Endothelial cell of umbilical vein (primary cell): ENCODE results near the gene MYO5B. TPM values are rescaled to one million over a fixed set of nuclear protein-coding genes. Genes with fewer than 3 reads are reported as not detected.

Experiments
- BruUV-seq: library from RNA; stranded (reverse); fragments of 400-500 nt; replicated peaks from 2 replicates; lab custom pipeline; 2021; lab: Mats Ljungman, UMichigan
- CTCF ChIA-PET: fragments of 300-600, 350-600 bp; sonication (Branson Sonifier 250); formaldehyde crosslinking; loops from one replicate; lab custom pipeline; 2021; ENCODE audit warnings: antibody characterized with exemption, inconsistent platforms; lab: Charles Lee
- POLR2A ChIA-PET: fragments of 300-600, 350-600 bp; sonication (Branson Sonifier 250); formaldehyde crosslinking; loops from one replicate; lab custom pipeline; 2021; ENCODE audit warnings: antibody characterized with exemption, inconsistent platforms; lab: Charles Lee
- DNase-seq: peaks from one replicate; pipeline ENCODE4 v3.0.0-alpha.2; 2011; ENCODE audit warnings: low read depth, low spot score
- FAIRE-seq: peaks from 2 replicates; lab custom pipeline; 2011; peaks lifted over from hg19 to GRCh38; lab: Jason Lieb, UNC
- H2AFZ ChIP-seq: 2 replicates; pipeline ENCODE4 v1.6.0; 2012; ENCODE audit warnings: low read depth, low read length, control low read depth, inconsistent platforms
- H3K27ac ChIP-seq: 2 replicates; pipeline ENCODE4 v1.5.1; 2011; ENCODE audit warnings: low read depth, mild to moderate bottlenecking, control low read depth, low read length, moderate library complexity; ENCODE audit not compliant: insufficient read depth
- H3K27me3 ChIP-seq, 2 experiments: 2 replicates each; pipeline versions ENCODE4 v1.6.0 to v1.6.1; 2011; ENCODE audit warnings: low read length in 2 of 2, mixed read lengths in 1 of 2; ENCODE audit not compliant: control insufficient read depth in 2 of 2, insufficient read depth in 2 of 2
- H3K36me3 ChIP-seq, 2 experiments: 2 replicates in 1 of 2; 3 replicates in 1 of 2; pipeline ENCODE4 v1.5.1; 2011; ENCODE audit warnings: low read length in 2 of 2, mild to moderate bottlenecking in 1 of 2, moderate library complexity in 1 of 2; ENCODE audit not compliant: control insufficient read depth in 2 of 2, insufficient read depth in 2 of 2; ENCODE audit errors: extremely low read depth in 1 of 2
- H3K4me1 ChIP-seq: 3 replicates; pipeline ENCODE4 v1.5.1; 2011; ENCODE audit warnings: mild to moderate bottlenecking, low read length; ENCODE audit not compliant: control insufficient read depth, insufficient read depth; ENCODE audit errors: extremely low read depth
- H3K4me2 ChIP-seq: 2 replicates; pipeline ENCODE4 v1.6.1; 2011; ENCODE audit warnings: low read length, control low read depth, mixed read lengths; ENCODE audit not compliant: insufficient read depth
- H3K4me3 ChIP-seq, 3 experiments: fragments of 200-600 bp in 1 of 3; sonication (generic), shearing (Covaris generic) in 1 of 3; replicated peaks in 1 of 3; 2 replicates each; pipeline ENCODE4 v1.5.1; 2011 to 2016; ENCODE audit warnings: control low read depth in 3 of 3, low read length in 3 of 3, mild to moderate bottlenecking in 2 of 3, inconsistent platforms in 1 of 3, low read depth in 1 of 3, moderate library complexity in 1 of 3; ENCODE audit not compliant: insufficient read depth in 1 of 3
- H3K79me2 ChIP-seq: 2 replicates; pipeline ENCODE4 v1.6.0; 2012; ENCODE audit warnings: low read length, inconsistent platforms; ENCODE audit not compliant: control insufficient read depth, insufficient read depth
- H3K9ac ChIP-seq: replicated peaks from 2 replicates; pipeline ENCODE3; 2011; ENCODE audit warnings: low read length, control low read depth; ENCODE audit not compliant: insufficient read depth; ENCODE audit errors: extremely low read depth
- H3K9me1 ChIP-seq: replicated peaks from 3 replicates; pipeline ENCODE4 v1.6.0; 2011; ENCODE audit warnings: mild to moderate bottlenecking, low read length; ENCODE audit not compliant: control insufficient read depth, insufficient read depth; ENCODE audit errors: extremely low read depth
- H3K9me3 ChIP-seq: replicated peaks from 2 replicates; pipeline ENCODE4 v1.5.1; 2012; ENCODE audit warnings: low read length, inconsistent platforms; ENCODE audit not compliant: control insufficient read depth, insufficient read depth
- H4K20me1 ChIP-seq: replicated peaks from 2 replicates; pipeline ENCODE3; 2011; ENCODE audit warnings: mild to moderate bottlenecking, low read length; ENCODE audit not compliant: control insufficient read depth, insufficient read depth; ENCODE audit errors: extremely low read depth
- EZH2 ChIP-seq: IDR thresholded peaks from 2 replicates; pipeline ENCODE4 v1.6.1; 2012; ENCODE audit warnings: borderline replicate concordance, low read depth, mild to moderate bottlenecking, moderate library complexity, low read length, inconsistent platforms; ENCODE audit not compliant: severe bottlenecking
- FOS ChIP-seq: IDR thresholded peaks from 2 replicates; pipeline ENCODE4 v1.6.1; 2011; ENCODE audit warnings: mild to moderate bottlenecking, low read length, moderate library complexity, borderline replicate concordance; ENCODE audit not compliant: insufficient read depth
- GATA2 ChIP-seq: IDR thresholded peaks from 2 replicates; pipeline ENCODE4 v1.7.0; 2011; ENCODE audit warnings: low read depth, mild to moderate bottlenecking, moderate library complexity, mixed read lengths, low read length; ENCODE audit not compliant: insufficient read length, insufficient read depth
- JUN ChIP-seq: IDR thresholded peaks from 2 replicates; pipeline ENCODE4 v1.6.1; 2011; ENCODE audit warnings: borderline replicate concordance, low read depth; ENCODE audit not compliant: insufficient read length, insufficient read depth
- MYC ChIP-seq: IDR thresholded peaks from one replicate; pipeline ENCODE4 v1.6.1; 2011; ENCODE audit warnings: mild to moderate bottlenecking, low read depth, low read length
- POLR2A ChIP-seq: IDR thresholded peaks from 2 replicates; pipeline ENCODE4 v1.6.1; 2012; ENCODE audit warnings: low read depth, mild to moderate bottlenecking, control low read depth, low read length
- POLR2AphosphoS5 ChIP-seq: IDR thresholded peaks from 2 replicates; pipeline ENCODE4 v1.6.1; 2012; ENCODE audit warnings: low read depth, mild to moderate bottlenecking, control low read depth, low read length, moderate library complexity; ENCODE audit not compliant: insufficient read depth
- dilution Hi-C: fragments of 300-500 bp; cut with MboI; formaldehyde crosslinking; loops from one replicate; pipeline ENCODE4 v1.15.0; 2019; ENCODE audit warnings: low sequenced_read_pairs; ENCODE audit not compliant: extremely low pct_ligation_motif_present
- intact Hi-C: fragments of 100-400 bp; cut with micrococcal nuclease; formaldehyde crosslinking; loops from one replicate; pipeline ENCODE4 v1.10.0; 2022
- polyA plus RNA-seq, 4 experiments: library from polyadenylated mRNA; depleted of rRNA in 3 of 4; stranded (reverse) in 3 of 4; unstranded in 1 of 4; fragments of >200 nt; gene quantifications; 2 replicates each; pipeline versions ENCODE4 v1.2.1 to v1.2.3, GENCODE V29; 2011 to 2012; ENCODE audit warnings: missing spikeins in 1 of 4
- total RNA-seq: library from RNA; stranded (reverse); gene quantifications from 2 replicates; pipeline ENCODE4 v1.2.3, GENCODE V29; 2021
- TF ChIP-seq, protein P1 (sequence below), 2 donors: IDR thresholded peaks; 1 replicate in 1 of 2; 2 replicates in 1 of 2; pipeline ENCODE4 v1.5.1; 2011; ENCODE audit warnings: low read length in 2 of 2, mild to moderate bottlenecking in 2 of 2, moderate library complexity in 2 of 2, control low read depth in 1 of 2, inconsistent platforms in 1 of 2, low read depth in 1 of 2; ENCODE audit not compliant: insufficient read depth in 1 of 2; ENCODE audit errors: extremely low read depth in 1 of 2
- TF ChIP-seq, protein P2 (sequence below): IDR thresholded peaks from 2 replicates; pipeline ENCODE4 v1.6.1; 2011; ENCODE audit not compliant: insufficient read depth, insufficient read length

MYO5B gene
- total and polyA plus RNA-seq, 2 donors (not counting 3 experiments of a cell fraction or from before 2014, with no cell fraction given), result 0.54 to 1.1 TPM

DNA sequence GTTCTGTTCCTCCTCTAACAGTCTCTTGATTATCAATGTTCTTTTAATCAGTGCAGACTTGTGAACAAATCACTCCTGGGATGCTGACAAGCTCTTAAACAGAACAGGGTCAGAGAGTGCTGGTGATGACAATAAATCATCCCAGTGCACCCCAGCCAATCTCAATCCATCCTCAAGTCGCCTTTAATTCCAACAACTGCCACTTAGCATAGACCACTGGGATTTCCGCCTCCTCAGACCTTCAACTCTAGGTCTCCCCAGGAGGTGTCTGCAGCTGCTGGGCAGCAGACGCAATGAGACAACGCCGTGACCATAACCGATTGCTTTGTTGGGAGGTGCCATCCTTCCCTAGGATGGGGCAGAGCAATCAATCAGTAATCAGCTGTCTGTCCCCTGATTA lies 197.4 kb downstream of the MYO5B start:
- H3K27ac ChIP-seq, result no peak overlapping the region
- H3K79me2 ChIP-seq, result no peaks in the 10 kb centered on the region
- no TSS peak for BruUV-seq
- H3K4me3 ChIP-seq, result no peak overlapping the region
- no peaks in the 10 kb centered on the region for H3K9me3 ChIP-seq
- DNase-seq, result no peak
- H3K9me1 ChIP-seq, result no peaks in the 10 kb centered on the region
- no peaks in the 10 kb centered on the region for H3K4me1 ChIP-seq
- dilution Hi-C loops, result no loop called here
- H3K4me2 ChIP-seq, result no peak overlapping the region
- H3K36me3 ChIP-seq, result no peaks in the 10 kb centered on the region
- H4K20me1 ChIP-seq, result no peaks in the 10 kb centered on the region
- H2AFZ ChIP-seq, result no peak overlapping the region
- ChIA-PET POLR2A (no interaction called here), CTCF (no interaction called here)
- no peak overlapping the region for H3K9ac ChIP-seq
- TF ChIP-seq JUN, result no peak
- no peak for TF ChIP-seq MYC
- no peak for TF ChIP-seq EZH2
- TF ChIP-seq FOS, result no peak
- TF ChIP-seq, protein P1, sequence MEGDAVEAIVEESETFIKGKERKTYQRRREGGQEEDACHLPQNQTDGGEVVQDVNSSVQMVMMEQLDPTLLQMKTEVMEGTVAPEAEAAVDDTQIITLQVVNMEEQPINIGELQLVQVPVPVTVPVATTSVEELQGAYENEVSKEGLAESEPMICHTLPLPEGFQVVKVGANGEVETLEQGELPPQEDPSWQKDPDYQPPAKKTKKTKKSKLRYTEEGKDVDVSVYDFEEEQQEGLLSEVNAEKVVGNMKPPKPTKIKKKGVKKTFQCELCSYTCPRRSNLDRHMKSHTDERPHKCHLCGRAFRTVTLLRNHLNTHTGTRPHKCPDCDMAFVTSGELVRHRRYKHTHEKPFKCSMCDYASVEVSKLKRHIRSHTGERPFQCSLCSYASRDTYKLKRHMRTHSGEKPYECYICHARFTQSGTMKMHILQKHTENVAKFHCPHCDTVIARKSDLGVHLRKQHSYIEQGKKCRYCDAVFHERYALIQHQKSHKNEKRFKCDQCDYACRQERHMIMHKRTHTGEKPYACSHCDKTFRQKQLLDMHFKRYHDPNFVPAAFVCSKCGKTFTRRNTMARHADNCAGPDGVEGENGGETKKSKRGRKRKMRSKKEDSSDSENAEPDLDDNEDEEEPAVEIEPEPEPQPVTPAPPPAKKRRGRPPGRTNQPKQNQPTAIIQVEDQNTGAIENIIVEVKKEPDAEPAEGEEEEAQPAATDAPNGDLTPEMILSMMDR (IDR thresholded peaks at IDR 0.05; ENCODE audit: extremely low read depth in 1 of 2, insufficient read depth in 1 of 2, low read depth in 1 of 2, low read length in 2 of 2), result no peak
- no peak for TF ChIP-seq POLR2AphosphoS5
- TF ChIP-seq, protein P2, sequence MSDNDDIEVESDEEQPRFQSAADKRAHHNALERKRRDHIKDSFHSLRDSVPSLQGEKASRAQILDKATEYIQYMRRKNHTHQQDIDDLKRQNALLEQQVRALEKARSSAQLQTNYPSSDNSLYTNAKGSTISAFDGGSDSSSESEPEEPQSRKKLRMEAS, result no peak
- no peak for TF ChIP-seq POLR2A
- TF ChIP-seq GATA2, result no peak
- FAIRE-seq, result no peak
- H3K27me3 ChIP-seq, result no peaks in the 10 kb centered on the region
- intact Hi-C loops, result no loop called here
